HEK293 (cell line): ENCODE results near the gene KEL.

ENCODE experiments used
- CTCF ChIA-PET: fragments of 350-600 bp; formaldehyde crosslinking; extraction: SDS; loops from one replicate; lab custom pipeline; 2021; ENCODE audit warnings: antibody characterized with exemption; lab: Yijun Ruan, JAX
- POLR2A ChIA-PET: fragments of 300-600 bp; formaldehyde crosslinking; extraction: SDS; loops from one replicate; lab custom pipeline; 2020; ENCODE audit warnings: antibody characterized with exemption, inconsistent platforms; lab: Yijun Ruan, JAX
- H3K27ac ChIP-seq: fragments of 200-500 bp; sonication (Bioruptor generic); 2 replicates; pipeline ENCODE4 v1.5.1; 2014; ENCODE audit warnings: low read depth, low read length, control low read depth, inconsistent platforms; ENCODE audit errors: extremely low read depth
- H3K36me3 ChIP-seq, 2 experiments: fragments of 200-500 bp in 1 of 2; sonication (Bioruptor generic) in 1 of 2; 1 replicate in 1 of 2; 2 replicates in 1 of 2; pipeline ENCODE4 v1.5.1; 2014 to 2017; ENCODE audit warnings: inconsistent platforms in 2 of 2, low read length in 2 of 2; ENCODE audit not compliant: control insufficient read depth in 2 of 2, insufficient read depth in 1 of 2
- H3K4me1 ChIP-seq: fragments of 200-500 bp; sonication (Bioruptor generic); 2 replicates; pipeline ENCODE4 v1.5.1; 2014; ENCODE audit warnings: mild to moderate bottlenecking, low read length, inconsistent platforms; ENCODE audit not compliant: control insufficient read depth, insufficient read depth
- H3K4me3 ChIP-seq: 2 replicates; pipeline ENCODE4 v1.5.1; 2011; ENCODE audit warnings: low read depth, mild to moderate bottlenecking, control low read depth, low read length, moderate library complexity
- H3K9me3 ChIP-seq: fragments of 200-500 bp; sonication (Bioruptor generic); 2 replicates; pipeline ENCODE4 v1.5.1; 2014; ENCODE audit warnings: low read depth, low read length, inconsistent platforms; ENCODE audit not compliant: control insufficient read depth, insufficient read depth
- AEBP2 ChIP-seq: fragments of 450-650 bp; formaldehyde crosslinking; IDR thresholded peaks from 2 replicates; pipeline ENCODE4 v1.5.1; 2016; ENCODE audit warnings: missing biosample characterization, missing genetic modification characterization, borderline replicate concordance
- BCL6B ChIP-seq: fragments of 450-650 bp; formaldehyde crosslinking; IDR thresholded peaks from 2 replicates; pipeline ENCODE4 v1.5.1; 2017; ENCODE audit warnings: missing biosample characterization, missing genetic modification characterization
- KLF8 ChIP-seq: fragments of 450-650 bp; formaldehyde crosslinking; IDR thresholded peaks from 2 replicates; pipeline ENCODE4 v1.5.1; 2016; ENCODE audit warnings: missing biosample characterization, missing genetic modification characterization
- SP2 ChIP-seq: fragments of 450-650 bp; formaldehyde crosslinking; IDR thresholded peaks from 2 replicates; pipeline ENCODE4 v1.5.1; 2016; ENCODE audit warnings: missing biosample characterization, missing genetic modification characterization
- ZBTB1 ChIP-seq: fragments of 450-650 bp; formaldehyde crosslinking; IDR thresholded peaks from 2 replicates; pipeline ENCODE4 v1.5.1; 2016; ENCODE audit warnings: missing biosample characterization, missing genetic modification characterization
- ZBTB44 ChIP-seq: fragments of 450-650 bp; IDR thresholded peaks from 2 replicates; pipeline ENCODE4 v1.5.1; 2018; ENCODE audit warnings: missing biosample characterization, mild to moderate bottlenecking, missing genetic modification characterization
- ZNF114 ChIP-seq: fragments of 450-650 bp; formaldehyde crosslinking; IDR thresholded peaks from 2 replicates; pipeline ENCODE4 v1.5.0; 2017; ENCODE audit warnings: missing biosample characterization, missing genetic modification characterization
- ZNF155 ChIP-seq: fragments of 450-650 bp; formaldehyde crosslinking; IDR thresholded peaks from 2 replicates; pipeline ENCODE4 v1.5.1; 2016; ENCODE audit warnings: missing biosample characterization, missing genetic modification characterization
- ZNF16 ChIP-seq: fragments of 450-650 bp; formaldehyde crosslinking; IDR thresholded peaks from 2 replicates; pipeline ENCODE4 v1.5.1; 2016; ENCODE audit warnings: low read depth, missing biosample characterization, missing genetic modification characterization
- ZNF248 ChIP-seq: fragments of 450-650 bp; formaldehyde crosslinking; IDR thresholded peaks from 2 replicates; pipeline ENCODE4 v1.5.1; 2017; ENCODE audit warnings: missing biosample characterization, missing genetic modification characterization
- ZNF398 ChIP-seq: fragments of 450-650 bp; formaldehyde crosslinking; IDR thresholded peaks from 2 replicates; pipeline ENCODE4 v1.5.1; 2017; ENCODE audit warnings: missing biosample characterization, missing genetic modification characterization
- ZNF473 ChIP-seq: fragments of 450-650 bp; formaldehyde crosslinking; IDR thresholded peaks from 2 replicates; pipeline ENCODE4 v1.5.1; 2017; ENCODE audit warnings: missing biosample characterization, missing genetic modification characterization
- ZNF514 ChIP-seq: fragments of 450-650 bp; formaldehyde crosslinking; IDR thresholded peaks from 2 replicates; pipeline ENCODE4 v1.5.1; 2016; ENCODE audit warnings: missing biosample characterization, missing genetic modification characterization
- ZNF530 ChIP-seq: fragments of 450-650 bp; formaldehyde crosslinking; IDR thresholded peaks from 2 replicates; pipeline ENCODE4 v1.5.1; 2016; ENCODE audit warnings: low read depth, missing biosample characterization, missing genetic modification characterization
- ZNF626 ChIP-seq: fragments of 450-650 bp; sonication (Bioruptor Pico); formaldehyde crosslinking; IDR thresholded peaks from 2 replicates; pipeline ENCODE4 v1.5.1; 2018; ENCODE audit warnings: missing biosample characterization, missing genetic modification characterization, inconsistent platforms
- ZNF664 ChIP-seq: fragments of 450-650 bp; formaldehyde crosslinking; IDR thresholded peaks from 2 replicates; pipeline ENCODE4 v1.5.1; 2016; ENCODE audit warnings: missing biosample characterization, missing genetic modification characterization
- ZNF701 ChIP-seq: fragments of 450-650 bp; formaldehyde crosslinking; IDR thresholded peaks from 2 replicates; pipeline ENCODE4 v1.5.1; 2016; ENCODE audit warnings: missing biosample characterization, missing genetic modification characterization
- TF ChIP-seq, protein P1 (sequence below): fragments of 450-650 bp; formaldehyde crosslinking; IDR thresholded peaks from 2 replicates; pipeline ENCODE4 v1.5.1; 2016; ENCODE audit warnings: missing biosample characterization, missing genetic modification characterization

The KEL gene

DNA sequence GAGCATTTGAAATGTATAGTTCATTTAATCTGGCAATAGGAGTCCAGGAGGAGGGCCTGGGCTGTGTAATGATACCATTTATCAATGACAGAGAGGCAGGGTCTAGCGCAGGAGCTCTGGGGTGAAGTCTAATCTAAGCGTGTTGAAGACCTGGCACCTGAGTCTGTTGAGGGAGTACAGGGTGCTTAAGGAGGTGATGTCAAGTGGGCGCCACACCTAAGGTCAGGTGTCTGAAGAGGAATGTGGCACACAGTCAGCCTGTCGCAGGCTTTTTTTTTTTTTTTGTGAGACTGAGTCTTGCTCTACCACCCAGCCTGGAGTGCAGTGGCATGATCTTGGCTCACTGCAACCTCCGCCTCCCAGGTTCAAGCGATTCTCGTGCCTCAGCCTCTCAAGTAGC lies 20.6 kb downstream of the KEL start:
- Histone ChIP-seq H3K36me3 (no peaks in the 10 kb centered on the region), H3K27ac (no peak overlapping the region), H3K9me3 (no peaks in the 10 kb centered on the region), H3K4me1 (no peaks in the 10 kb centered on the region), H3K4me3 (no peak overlapping the region)
- ChIA-PET POLR2A (no interaction called here), CTCF (interaction anchor here (1.3 kb wide), 1 partner anchor 11 kb away, joined by 3 read pairs; no protein-coding TSS in a partner anchor)
- TF ChIP-seq, protein P1, sequence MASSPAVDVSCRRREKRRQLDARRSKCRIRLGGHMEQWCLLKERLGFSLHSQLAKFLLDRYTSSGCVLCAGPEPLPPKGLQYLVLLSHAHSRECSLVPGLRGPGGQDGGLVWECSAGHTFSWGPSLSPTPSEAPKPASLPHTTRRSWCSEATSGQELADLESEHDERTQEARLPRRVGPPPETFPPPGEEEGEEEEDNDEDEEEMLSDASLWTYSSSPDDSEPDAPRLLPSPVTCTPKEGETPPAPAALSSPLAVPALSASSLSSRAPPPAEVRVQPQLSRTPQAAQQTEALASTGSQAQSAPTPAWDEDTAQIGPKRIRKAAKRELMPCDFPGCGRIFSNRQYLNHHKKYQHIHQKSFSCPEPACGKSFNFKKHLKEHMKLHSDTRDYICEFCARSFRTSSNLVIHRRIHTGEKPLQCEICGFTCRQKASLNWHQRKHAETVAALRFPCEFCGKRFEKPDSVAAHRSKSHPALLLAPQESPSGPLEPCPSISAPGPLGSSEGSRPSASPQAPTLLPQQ (tag by site-specific recombination) = no peak
- TF ChIP-seq ZBTB1 (tag by site-specific recombination) (no peak), ZNF626 (tag by site-specific recombination) (no peak), ZNF114 (tag by site-specific recombination) (no peak), BCL6B (tag by site-specific recombination) (no peak), ZNF398 (tag by site-specific recombination) (no peak), ZNF664 (tag by site-specific recombination) (no peak), AEBP2 (tag by site-specific recombination) (no peak), KLF8 (tag by site-specific recombination) (no peak), SP2 (no peak), ZNF701 (tag by site-specific recombination) (no peak), ZNF530 (tag by site-specific recombination) (no peak), ZNF16 (tag by site-specific recombination) (no peak), ZNF155 (tag by site-specific recombination) (no peak), ZNF514 (tag by site-specific recombination) (no peak), ZNF248 (tag by site-specific recombination) (no peak), ZNF473 (tag by site-specific recombination) (no peak)

DNA sequence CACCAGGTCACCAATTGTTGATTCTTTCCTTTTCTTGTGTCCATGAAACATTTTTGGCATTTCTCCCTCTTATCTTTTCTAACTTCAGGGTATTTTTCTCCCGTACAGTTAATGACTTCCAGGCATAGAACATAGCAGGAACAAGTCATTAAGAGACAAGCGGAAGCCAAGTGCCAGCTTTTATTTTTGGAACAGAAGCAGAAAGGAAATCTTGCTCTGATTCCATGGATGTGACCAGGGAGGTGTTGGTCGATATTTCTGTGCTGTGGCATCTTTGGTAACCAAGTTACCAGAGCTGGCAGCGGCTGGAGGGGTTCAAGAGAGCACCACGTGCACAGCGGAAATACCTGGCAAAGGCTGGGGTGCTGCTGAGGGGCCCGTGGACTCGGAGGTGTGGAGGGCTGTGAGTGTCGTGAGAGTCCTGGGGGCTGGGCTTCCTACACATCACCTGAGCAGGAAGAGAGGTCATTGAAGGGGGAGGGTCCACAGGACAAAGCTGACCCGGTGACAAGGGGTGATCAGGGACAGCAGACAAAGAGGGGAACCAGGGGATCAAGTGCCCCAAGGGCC lies 21.1 kb downstream of the KEL start:
- TF ChIP-seq ZBTB44 (tag by site-specific recombination) = no peak
- Histone ChIP-seq H3K27ac (no peak overlapping the region), H3K36me3 (no peaks in the 10 kb centered on the region), H3K4me3 (no peak overlapping the region), H3K4me1 (no peaks in the 10 kb centered on the region), H3K9me3 (no peaks in the 10 kb centered on the region)
- ChIA-PET CTCF (interaction anchor here (1.0 kb wide), 1 partner anchor 16 kb away, joined by 3 read pairs; no protein-coding TSS in a partner anchor), POLR2A (no interaction called here)
